ENCODE results near the gene CIC.

The CIC gene

DNA sequence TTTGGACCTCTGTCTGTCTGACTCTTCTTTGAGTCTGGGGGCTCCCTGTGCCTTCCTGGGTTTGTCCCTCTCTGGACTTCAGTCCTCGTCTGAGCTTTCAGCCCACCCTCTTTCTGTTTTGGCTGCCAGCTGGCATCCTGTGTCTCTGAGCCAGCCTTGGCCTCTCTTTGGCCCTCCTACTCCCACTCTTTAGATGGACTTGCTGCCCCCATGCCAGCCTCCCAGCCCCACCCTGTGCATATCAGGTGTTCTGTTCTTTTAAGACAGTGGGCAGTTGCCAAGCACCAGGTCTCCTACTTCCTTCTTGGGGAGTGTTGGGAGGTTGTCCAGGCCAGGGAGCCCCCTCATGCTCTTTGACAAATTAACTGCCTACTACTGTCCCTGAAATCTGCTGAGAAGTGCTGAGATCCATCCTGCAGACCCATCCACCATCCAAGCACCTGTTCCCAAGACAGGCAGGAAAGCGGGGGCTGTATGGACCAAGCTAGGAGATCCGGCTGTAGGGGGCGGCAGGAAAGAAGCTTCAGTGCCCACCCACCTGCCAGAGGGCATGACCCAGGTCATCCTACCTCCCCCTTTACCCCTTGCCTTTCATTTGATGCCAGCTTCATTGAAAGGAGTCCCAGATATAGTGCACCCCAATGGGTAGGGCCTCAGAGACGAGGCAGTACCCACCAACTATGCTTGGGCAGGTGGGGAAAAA is 9.6 kb downstream of the CIC start:
- no peak for DNase-seq

- no peak for DNase-seq
Measured at GRCh38 chr19:42279155-42279901, 10.3 kb downstream of the CIC start.

GRCh38 chr19:42279902-42280814 is 11.1 kb downstream of the CIC start:
- DNase-seq: peak; percentile 83

DNA sequence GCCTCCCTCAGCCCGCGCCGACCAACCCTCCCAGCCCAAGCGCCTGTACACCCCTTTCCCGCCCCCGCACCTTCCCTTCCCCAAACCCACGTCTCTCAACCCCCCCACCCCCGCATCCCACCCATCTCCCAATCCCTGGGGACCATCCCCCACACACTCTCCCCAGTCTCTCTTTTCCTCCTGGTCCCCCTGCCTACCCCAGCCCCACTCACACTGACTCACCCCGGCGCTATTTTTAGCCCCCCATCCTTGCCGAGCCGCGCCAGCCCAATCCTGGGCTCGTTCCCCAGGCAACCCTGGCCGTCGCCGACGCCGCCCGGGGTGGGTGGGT is 11.7 kb downstream of the CIC start:
- no peak for DNase-seq

DNA sequence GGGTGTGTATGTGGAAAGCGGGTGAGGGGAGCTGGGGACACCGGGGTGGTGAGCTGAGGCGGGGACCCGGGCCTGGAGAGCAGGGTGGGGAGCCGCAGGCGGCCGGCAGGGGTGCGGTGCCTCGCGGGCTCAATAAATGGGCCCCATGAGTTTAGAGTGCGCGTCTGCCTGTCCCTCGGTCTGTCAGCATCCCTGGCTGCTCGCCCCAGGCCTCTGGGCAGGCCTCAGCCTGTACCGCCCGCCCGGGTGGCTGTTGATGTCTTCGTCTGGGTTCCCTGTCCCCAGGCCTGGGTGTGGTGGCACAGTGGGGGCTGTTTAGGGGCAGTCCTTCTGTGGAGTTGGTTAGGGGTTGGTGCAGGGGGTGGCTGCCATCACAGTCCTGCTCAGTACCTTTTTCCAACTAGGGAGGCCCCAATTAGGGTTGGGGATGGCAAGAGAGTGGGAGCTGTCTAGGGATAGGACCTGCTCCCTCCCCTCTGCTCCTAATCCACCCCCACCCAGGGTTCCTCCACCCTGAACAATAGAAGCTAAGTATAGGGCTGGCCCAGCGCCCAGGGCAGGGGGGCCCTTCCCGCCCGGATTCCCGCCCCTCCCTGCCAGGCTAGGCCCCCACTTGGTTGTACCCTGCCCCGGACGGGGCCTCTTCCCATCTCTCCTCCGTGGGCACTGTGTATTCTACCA is 12.2 kb downstream of the CIC start:
- DNase-seq: peak; percentile 33

DNA sequence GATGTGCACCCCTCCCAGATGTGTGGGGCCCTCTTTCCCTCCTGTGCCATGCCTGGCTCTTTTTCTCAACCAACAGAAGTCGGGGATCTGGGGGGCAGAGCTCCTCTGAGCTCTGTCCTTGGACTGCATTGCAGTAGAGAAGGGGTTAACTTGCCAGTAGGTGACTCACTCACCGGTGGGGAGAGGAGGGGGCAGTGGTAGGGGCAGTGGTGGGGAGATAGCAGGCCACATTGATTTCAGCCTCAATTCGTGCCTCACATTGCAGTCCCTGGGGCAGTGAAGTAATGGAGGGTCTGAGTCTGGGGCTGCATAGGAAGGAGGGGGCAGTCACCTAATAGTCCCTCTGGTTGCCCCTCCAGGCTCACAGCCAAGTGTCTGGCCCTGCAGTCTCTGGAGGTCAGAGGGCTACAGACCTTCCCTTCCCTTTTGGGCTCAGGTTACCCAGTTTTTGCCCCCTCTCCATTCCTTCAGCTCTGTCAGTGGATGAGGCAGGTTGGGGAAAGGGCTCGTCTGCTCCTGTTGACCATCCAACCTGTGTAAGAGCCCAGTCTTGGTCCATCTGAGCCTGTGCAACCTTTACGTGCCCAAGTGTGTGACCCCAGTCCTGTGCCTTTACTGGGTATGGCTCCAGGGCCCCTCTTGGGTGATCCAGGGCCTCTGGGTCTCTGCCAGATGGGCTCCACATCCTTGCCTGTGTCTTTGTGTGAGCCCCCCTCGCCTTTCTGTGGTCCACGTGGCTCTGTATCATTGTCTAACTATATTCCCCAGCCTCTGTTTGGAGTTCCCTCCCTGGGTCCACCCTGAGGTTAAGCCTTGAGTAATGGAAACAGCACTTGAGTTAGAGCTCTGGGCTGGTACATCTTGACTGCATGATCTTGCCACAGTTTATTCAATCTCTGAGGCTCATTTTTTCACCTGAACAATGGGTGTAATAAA is 13.0 kb downstream of the CIC start:
- no peak for DNase-seq

- DNase-seq: no peak
Measured at GRCh38 chr19:42282819-42283187, 13.8 kb downstream of the CIC start.

DNA sequence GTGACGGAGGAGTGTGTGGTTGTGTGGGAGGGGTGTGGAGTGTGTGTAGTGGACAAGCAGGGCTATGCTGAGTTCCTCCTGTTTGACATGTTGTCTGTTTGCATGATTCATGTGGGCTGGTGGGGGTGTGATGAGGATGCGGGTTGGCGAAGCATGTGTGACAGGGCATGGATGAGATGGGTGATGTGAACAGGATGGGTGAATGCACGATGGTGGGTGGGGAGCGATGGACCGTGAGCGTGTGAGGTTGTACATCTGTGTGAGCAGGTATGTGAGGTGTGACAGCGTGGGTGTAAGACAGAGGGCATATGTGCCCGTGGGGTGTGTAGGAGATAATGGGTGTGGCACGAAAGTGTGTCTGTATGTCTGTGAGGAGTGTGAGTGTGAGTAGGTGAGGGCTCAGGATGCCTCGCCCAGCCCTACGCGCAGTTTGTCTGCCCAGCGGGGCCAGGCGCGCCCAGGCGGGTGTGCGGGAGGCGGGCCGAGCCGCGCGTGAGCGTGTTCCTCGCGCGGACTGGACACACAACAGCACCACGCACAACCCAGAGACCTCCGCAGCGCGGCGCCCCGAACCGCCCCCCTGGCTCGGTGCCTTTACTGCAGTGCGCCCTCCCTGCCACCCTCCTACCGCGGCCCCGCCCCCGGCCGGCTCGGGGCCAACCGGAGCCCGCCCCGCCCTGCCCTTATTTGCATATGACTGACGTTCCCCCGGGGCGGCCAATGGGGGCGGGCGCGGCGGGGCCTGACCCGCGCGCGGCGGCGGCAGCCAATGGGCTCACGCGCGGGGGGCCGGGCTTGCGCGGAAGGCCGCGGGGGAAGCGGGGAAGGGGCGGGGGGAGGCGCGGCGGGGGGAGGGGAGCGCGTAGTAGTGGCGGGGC is 14.4 kb downstream of the CIC start:
- peak; percentile 91 for DNase-seq

GRCh38 chr19:42284066-42284501 is 15.0 kb downstream of the CIC start:
- DNase-seq: peak; percentile 66

DNA sequence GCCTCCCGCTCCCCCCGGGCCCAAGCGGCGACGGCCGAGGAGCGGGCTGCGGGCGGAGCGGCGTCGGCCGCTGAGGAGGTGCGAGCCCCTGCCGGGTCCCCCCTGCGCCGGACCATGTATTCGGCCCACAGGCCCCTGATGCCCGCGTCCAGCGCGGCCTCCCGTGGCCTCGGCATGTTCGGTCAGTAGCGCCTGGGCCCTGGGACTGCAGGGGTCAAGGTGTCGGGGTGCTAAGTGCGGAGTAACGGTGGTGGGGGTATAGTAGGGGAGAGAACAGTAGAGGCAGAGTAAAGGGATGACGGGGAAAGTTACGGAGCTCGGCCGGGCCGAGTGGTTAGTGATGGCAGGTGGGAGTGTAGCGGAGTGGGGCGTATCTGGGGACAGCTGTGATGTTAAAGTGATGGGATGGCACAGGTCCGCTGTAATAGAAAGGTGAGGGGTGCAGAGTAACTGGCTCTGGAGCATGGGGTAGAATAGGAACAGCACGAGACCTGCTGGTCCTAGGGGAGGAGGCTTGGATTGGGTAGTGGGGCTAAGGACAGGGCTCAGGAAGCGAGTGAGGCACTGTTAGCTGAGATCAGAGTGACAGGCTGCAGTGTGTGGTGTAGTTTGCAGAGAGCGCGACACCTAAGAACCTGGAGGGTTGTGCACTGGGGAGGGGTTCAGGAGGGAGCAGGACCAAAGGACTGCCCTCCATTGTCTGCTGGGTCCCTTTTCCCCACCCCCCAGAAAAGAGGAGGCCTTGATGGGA is 15.7 kb downstream of the CIC start:
- peak; percentile 50 for DNase-seq

GRCh38 chr19:42285541-42285941 is 16.5 kb downstream of the CIC start:
- no peak for DNase-seq

- no peak for DNase-seq
Measured at GRCh38 chr19:42285988-42286348, 16.9 kb downstream of the CIC start.

- no peak for DNase-seq
Measured at GRCh38 chr19:42286349-42287016, 17.4 kb downstream of the CIC start.

- no peak for DNase-seq
Measured at GRCh38 chr19:42287017-42287826, 18.2 kb downstream of the CIC start.

DNA sequence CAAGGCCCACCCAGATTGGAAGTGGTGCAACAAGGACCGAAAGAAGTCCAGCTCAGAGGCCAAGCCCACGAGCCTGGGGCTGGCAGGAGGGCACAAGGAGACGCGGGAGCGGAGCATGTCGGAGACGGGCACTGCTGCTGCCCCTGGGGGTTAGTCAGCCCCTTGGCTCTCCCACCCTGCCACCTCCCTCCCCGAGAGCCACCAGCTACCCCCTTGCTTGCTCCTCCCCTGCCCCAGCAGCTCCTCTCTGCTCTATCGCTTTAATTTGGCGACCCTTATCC is 18.7 kb downstream of the CIC start:
- DNase-seq: no peak

DNA sequence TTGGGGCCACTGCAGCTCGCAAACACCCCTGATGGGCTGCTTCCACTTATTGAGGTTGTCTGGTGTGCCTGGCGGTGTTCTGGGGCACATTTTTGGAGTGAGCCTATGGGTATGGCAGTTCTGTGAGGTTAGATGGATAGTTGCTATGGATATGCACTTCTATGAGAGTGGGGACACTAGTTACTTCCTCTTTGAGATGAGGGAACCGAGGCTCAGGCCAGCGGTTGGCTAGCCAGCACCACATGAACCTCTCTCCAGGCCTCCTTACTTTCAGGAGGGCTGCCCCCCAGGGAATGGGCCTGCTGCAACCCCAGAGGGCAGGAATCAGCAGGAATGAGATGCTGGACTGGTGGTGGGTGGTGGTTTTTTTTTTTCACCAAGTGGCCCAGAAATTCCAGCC is 19.3 kb downstream of the CIC start:
- DNase-seq: no peak

DNA sequence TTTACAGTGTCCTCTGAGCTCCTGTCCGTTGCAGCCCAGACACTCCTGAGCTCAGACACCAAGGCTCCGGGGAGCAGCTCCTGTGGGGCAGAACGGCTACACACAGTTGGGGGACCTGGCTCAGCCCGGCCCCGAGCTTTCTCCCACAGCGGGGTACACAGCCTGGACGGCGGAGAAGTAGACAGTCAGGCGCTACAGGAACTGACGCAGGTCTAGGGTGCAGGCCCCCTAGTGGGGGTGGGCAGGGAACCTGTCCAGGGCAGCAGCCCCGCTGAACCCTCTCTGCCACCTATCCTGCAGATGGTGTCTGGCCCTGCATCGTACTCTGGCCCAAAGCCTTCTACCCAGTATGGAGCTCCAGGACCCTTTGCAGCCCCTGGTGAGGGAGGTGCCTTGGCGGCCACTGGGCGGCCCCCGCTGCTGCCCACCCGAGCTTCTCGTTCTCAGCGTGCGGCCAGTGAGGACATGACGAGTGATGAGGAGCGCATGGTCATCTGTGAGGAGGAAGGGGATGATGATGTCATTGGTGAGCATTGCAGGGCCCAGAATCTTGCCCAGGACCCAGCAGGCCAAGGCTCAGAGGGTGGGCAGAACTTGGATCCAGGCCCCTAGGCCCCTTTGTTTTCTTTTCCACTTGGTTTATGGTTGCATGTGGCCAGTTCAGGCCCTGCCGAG is 20.0 kb downstream of the CIC start:
- DNase-seq: no peak

- no peak for DNase-seq
Measured at GRCh38 chr19:42289556-42290041, 20.5 kb downstream of the CIC start.

All from NCI-H748 treated with DMSO at 0.1 percent for 48 hours (cell line).